GM18868 (cell line): ENCODE results near the gene MRPS27.
"Not testable (repeated sequence)": the region's sequence is repeated elsewhere in the genome, so short reads cannot be mapped to it uniquely, and the experiment has no call there.

Source experiments
- ATAC-seq: cut with Tn5 transposase; IDR thresholded peaks from one replicate; pipeline ENCODE4 v1.9.1; 2021; ENCODE audit warnings: mild to moderate bottlenecking, moderate library complexity; ENCODE audit not compliant: unreplicated experiment

Gene MRPS27

GRCh38 chr5:72177538-72177937, 142.5 kb downstream of the MRPS27 start:
- ATAC-seq, result no peak

DNA sequence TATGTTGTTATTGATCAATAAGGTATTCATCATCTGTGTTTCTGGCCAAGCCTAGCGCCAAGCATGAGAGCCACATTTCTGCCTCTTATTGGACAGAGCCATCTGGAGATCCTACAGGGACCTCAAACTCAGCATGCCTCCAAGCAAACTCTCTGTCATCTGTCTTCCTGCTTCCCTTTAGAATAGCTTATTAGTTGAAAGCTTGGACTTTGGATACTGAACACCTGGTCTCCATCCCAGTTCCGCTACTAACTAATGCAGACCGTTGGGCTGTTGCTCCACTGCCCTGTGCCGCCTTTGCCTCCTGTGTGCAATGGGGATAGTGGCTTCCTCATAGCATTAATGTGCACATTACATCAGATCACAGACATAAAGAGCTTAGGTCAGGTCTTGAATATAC, 147.3 kb downstream of the MRPS27 start:
- no peak for ATAC-seq

GRCh38 chr5:72171667-72172066, 148.4 kb downstream of the MRPS27 start:
- ATAC-seq, result no peak

GRCh38 chr5:72171181-72171580, 148.9 kb downstream of the MRPS27 start:
- not testable (repeated sequence) for ATAC-seq

- no peak for ATAC-seq
Observed at GRCh38 chr5:72170101-72170500, 149.9 kb downstream of the MRPS27 start.
